ENCODE measurements around the gene MGAT4B.
"Not testable (repeated sequence)": the region's sequence is repeated elsewhere in the genome, so short reads cannot be mapped to it uniquely, and the experiment has no call there.

MGAT4B gene

GRCh38 chr5:179794171-179794570 lies 12.5 kb downstream of the MGAT4B start:
- FAIRE-seq = no peak

GRCh38 chr5:179793468-179794139 lies 13.1 kb downstream of the MGAT4B start, which contains the start of gene LTC4S:
LTC4S (plus strand) TSS chr5:179793986; CDS start chr5:179794081, 95 bp downstream.
- FAIRE-seq = no peak

- no peak for FAIRE-seq
These were observed 13.8 kb downstream of the MGAT4B start for GRCh38 chr5:179792612-179793467.

- no peak for FAIRE-seq
These were observed 14.6 kb downstream of the MGAT4B start for GRCh38 chr5:179791881-179792611.

GRCh38 chr5:179789278-179789677 lies 17.4 kb downstream of the MGAT4B start:
- not testable (repeated sequence) for FAIRE-seq

GRCh38 chr5:179788193-179788854 lies 18.3 kb downstream of the MGAT4B start:
- no peak for FAIRE-seq

GRCh38 chr5:179786861-179787260 lies 19.8 kb downstream of the MGAT4B start:
- no peak for FAIRE-seq

- no peak for FAIRE-seq
These were observed 23.5 kb downstream of the MGAT4B start for GRCh38 chr5:179783128-179783527.

- no peak for FAIRE-seq
These were observed 24.8 kb downstream of the MGAT4B start for GRCh38 chr5:179781846-179782245.

GRCh38 chr5:179780362-179780761 lies 26.3 kb downstream of the MGAT4B start:
- FAIRE-seq = no peak

GRCh38 chr5:179779826-179780225 lies 26.8 kb downstream of the MGAT4B start:
- no peak for FAIRE-seq

- FAIRE-seq = no peak
These were observed 28.1 kb downstream of the MGAT4B start for GRCh38 chr5:179778591-179778990.

- no peak for FAIRE-seq
These were observed 28.8 kb downstream of the MGAT4B start for GRCh38 chr5:179777909-179778308.

- FAIRE-seq = no peak
These were observed 29.2 kb downstream of the MGAT4B start for GRCh38 chr5:179777456-179777855.

GRCh38 chr5:179776411-179776938 lies 30.2 kb downstream of the MGAT4B start:
- no peak for FAIRE-seq

- no peak for FAIRE-seq
These were observed 32.2 kb downstream of the MGAT4B start for GRCh38 chr5:179774442-179774841.

GRCh38 chr5:179773686-179774040 lies 33.0 kb downstream of the MGAT4B start:
- FAIRE-seq = no peak

GRCh38 chr5:179772351-179772750 lies 34.3 kb downstream of the MGAT4B start:
- no peak for FAIRE-seq

GRCh38 chr5:179771311-179771895 lies 35.3 kb downstream of the MGAT4B start:
- FAIRE-seq = no peak

- no peak for FAIRE-seq
These were observed 36.9 kb downstream of the MGAT4B start for GRCh38 chr5:179769796-179770195.

- no peak for FAIRE-seq
These were observed 37.4 kb downstream of the MGAT4B start for GRCh38 chr5:179769271-179769670.
